ENCODE measurements around the gene SORCS2.

DNA sequence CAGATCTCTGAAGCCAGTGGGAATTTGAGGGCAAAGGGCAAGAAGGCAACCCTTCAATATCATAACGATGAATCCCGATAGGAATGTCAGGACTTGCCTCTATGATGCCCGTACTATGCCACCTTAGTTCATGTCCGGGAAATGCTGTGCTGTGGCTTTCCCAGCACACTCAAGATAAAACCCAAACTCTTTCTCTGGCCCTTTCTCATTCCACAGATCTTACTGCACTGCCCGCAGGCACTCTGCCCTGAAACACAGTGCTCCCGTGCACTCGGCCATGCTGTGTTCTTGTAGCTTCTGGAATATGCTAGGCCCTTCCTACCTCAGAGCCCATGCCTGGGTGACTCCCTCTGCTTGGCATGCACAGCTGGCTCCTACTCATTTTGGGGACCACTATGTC is 26.3 kb downstream of the SORCS2 start:
- TF ChIP-seq, protein P1, sequence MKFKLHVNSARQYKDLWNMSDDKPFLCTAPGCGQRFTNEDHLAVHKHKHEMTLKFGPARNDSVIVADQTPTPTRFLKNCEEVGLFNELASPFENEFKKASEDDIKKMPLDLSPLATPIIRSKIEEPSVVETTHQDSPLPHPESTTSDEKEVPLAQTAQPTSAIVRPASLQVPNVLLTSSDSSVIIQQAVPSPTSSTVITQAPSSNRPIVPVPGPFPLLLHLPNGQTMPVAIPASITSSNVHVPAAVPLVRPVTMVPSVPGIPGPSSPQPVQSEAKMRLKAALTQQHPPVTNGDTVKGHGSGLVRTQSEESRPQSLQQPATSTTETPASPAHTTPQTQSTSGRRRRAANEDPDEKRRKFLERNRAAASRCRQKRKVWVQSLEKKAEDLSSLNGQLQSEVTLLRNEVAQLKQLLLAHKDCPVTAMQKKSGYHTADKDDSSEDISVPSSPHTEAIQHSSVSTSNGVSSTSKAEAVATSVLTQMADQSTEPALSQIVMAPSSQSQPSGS (CRISPR knock-in tag; IDR thresholded peaks at IDR 0.05), result no peak
- TF ChIP-seq RORA (CRISPR knock-in tag; IDR thresholded peaks at IDR 0.05), result no peak
- TF ChIP-seq IKZF4 (CRISPR knock-in tag; IDR thresholded peaks at IDR 0.05; ENCODE audit: borderline replicate concordance, low read depth, not compliant biosample characterization), result no peak
- no peak for TF ChIP-seq EHMT2 (IDR thresholded peaks at IDR 0.05; ENCODE audit: borderline replicate concordance, low read depth, low read length)
